ENCODE measurements around the gene GPC6. TPM values are rescaled to one million over a fixed set of nuclear protein-coding genes. Genes with fewer than 3 reads are reported as not detected.

The GPC6 gene
- total RNA-seq, 1 donor from 2014 or later, result 63.0 TPM

DNA sequence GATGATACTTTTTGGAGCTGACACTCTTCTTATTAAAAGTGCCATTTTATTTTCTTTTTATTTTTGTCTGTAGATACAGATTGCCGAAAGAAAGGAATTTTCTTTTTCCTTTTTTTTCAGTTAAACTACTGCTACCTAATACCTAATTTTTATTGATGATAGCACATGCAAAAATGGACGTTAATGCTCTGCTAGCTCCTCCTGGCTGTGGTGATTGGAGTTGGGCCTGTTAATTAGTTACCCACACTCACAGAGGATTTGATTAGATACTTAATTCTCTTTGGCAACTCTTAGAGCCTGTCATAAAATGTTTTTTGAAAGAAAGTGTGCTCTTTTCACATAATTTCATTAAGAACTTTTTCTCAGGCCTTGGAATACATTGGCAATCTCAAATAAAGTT lies 886.1 kb downstream of the GPC6 start:
- no peaks in the 10 kb centered on the region for H3K9me3 ChIP-seq (ENCODE audit: insufficient read depth, low read depth, low read length)
- no peak overlapping the region for H3K9ac ChIP-seq (ENCODE audit: low read length)
- no peak overlapping the region for H3K4me3 ChIP-seq (ENCODE audit: insufficient read depth, low read depth, low read length)
- peaks cover 3% of the 10 kb centered on the region for H3K36me3 Mint-ChIP-seq (ENCODE audit: low read depth, unreplicated experiment)
- DNase-seq (ENCODE audit: low read depth) (no peak), FAIRE-seq (no peak)
- no peak overlapping the region for H3K27ac Mint-ChIP-seq (ENCODE audit: unreplicated experiment)
- peaks cover 15% of the 10 kb centered on the region for H3K4me1 ChIP-seq (ENCODE audit: insufficient read depth, low read length)
- no peaks in the 10 kb centered on the region for H4K20me1 ChIP-seq (ENCODE audit: insufficient read depth, low read length)
- H3K27ac ChIP-seq (ENCODE audit: low read depth, low read length), result peak overlapping the region; percentile 7
- H2AFZ ChIP-seq (ENCODE audit: low read depth, low read length), result no peak overlapping the region
- H3K27me3 ChIP-seq (ENCODE audit: insufficient read depth, low read length), result no peaks in the 10 kb centered on the region
- peak overlapping the region; percentile 43 for H3K4me2 ChIP-seq (ENCODE audit: low read length)
- H3K27me3 Mint-ChIP-seq (ENCODE audit: low read depth, unreplicated experiment), result no peaks in the 10 kb centered on the region
- no peaks in the 10 kb centered on the region for H3K36me3 ChIP-seq (ENCODE audit: insufficient read depth, low read length)
- H3K4me3 Mint-ChIP-seq (ENCODE audit: unreplicated experiment), result no peak overlapping the region
- H3K9me3 Mint-ChIP-seq (ENCODE audit: unreplicated experiment), result no peaks in the 10 kb centered on the region
- peaks cover 18% of the 10 kb centered on the region for H3K4me1 Mint-ChIP-seq (ENCODE audit: low read depth, unreplicated experiment)
- H3K79me2 ChIP-seq (ENCODE audit: insufficient read depth, low read length), result no peaks in the 10 kb centered on the region
- TF ChIP-seq EZH2 (IDR thresholded peaks at IDR 0.05; ENCODE audit: insufficient read depth, low read length), result no peak
- TF ChIP-seq, protein P1, sequence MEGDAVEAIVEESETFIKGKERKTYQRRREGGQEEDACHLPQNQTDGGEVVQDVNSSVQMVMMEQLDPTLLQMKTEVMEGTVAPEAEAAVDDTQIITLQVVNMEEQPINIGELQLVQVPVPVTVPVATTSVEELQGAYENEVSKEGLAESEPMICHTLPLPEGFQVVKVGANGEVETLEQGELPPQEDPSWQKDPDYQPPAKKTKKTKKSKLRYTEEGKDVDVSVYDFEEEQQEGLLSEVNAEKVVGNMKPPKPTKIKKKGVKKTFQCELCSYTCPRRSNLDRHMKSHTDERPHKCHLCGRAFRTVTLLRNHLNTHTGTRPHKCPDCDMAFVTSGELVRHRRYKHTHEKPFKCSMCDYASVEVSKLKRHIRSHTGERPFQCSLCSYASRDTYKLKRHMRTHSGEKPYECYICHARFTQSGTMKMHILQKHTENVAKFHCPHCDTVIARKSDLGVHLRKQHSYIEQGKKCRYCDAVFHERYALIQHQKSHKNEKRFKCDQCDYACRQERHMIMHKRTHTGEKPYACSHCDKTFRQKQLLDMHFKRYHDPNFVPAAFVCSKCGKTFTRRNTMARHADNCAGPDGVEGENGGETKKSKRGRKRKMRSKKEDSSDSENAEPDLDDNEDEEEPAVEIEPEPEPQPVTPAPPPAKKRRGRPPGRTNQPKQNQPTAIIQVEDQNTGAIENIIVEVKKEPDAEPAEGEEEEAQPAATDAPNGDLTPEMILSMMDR (IDR thresholded peaks at IDR 0.05; ENCODE audit: insufficient read depth, low read depth, low read length), result no peak

DNA sequence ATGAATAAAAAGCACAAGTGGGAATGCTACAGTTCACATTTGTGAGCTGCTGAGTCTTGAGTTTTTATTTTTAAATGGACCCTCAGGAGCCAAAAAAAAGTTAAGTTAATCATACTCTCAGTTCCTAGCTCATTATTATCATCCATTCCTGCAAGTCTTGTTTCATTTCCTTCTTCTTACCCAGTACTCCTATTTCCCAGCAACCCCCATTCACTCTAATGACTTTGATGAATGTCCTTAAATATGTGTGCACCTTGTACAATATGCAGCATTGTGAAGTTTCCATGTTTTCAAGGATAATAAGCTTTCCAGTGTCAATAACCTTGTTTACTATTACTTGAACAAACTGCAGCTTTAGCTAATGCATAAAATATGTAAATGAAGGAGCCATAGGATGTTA lies 886.6 kb downstream of the GPC6 start:
- TF ChIP-seq, protein P1 (IDR thresholded peaks at IDR 0.05; ENCODE audit: insufficient read depth, low read depth, low read length), result no peak
- no peak for TF ChIP-seq EZH2 (IDR thresholded peaks at IDR 0.05; ENCODE audit: insufficient read depth, low read length)
- no peak for FAIRE-seq
- Histone ChIP-seq H3K27ac (ENCODE audit: low read depth, low read length) (peak overlapping the region; percentile 7), H3K4me2 (ENCODE audit: low read length) (no peak overlapping the region), H3K9ac (ENCODE audit: low read length) (no peak overlapping the region), H4K20me1 (ENCODE audit: insufficient read depth, low read length) (no peaks in the 10 kb centered on the region), H3K79me2 (ENCODE audit: insufficient read depth, low read length) (no peaks in the 10 kb centered on the region), H3K4me3 (ENCODE audit: insufficient read depth, low read depth, low read length) (no peak overlapping the region), H3K27me3 (ENCODE audit: insufficient read depth, low read length) (no peaks in the 10 kb centered on the region), H3K4me1 (ENCODE audit: insufficient read depth, low read length) (peaks cover 15% of the 10 kb centered on the region), H3K9me3 (ENCODE audit: insufficient read depth, low read depth, low read length) (no peaks in the 10 kb centered on the region), H3K36me3 (ENCODE audit: insufficient read depth, low read length) (no peaks in the 10 kb centered on the region), H2AFZ (ENCODE audit: low read depth, low read length) (no peak overlapping the region)
- Mint-ChIP-seq H3K4me3 (ENCODE audit: unreplicated experiment) (no peak overlapping the region), H3K27me3 (ENCODE audit: low read depth, unreplicated experiment) (no peaks in the 10 kb centered on the region), H3K9me3 (ENCODE audit: unreplicated experiment) (no peaks in the 10 kb centered on the region), H3K36me3 (ENCODE audit: low read depth, unreplicated experiment) (no peaks in the 10 kb centered on the region), H3K27ac (ENCODE audit: unreplicated experiment) (no peak overlapping the region), H3K4me1 (ENCODE audit: low read depth, unreplicated experiment) (peaks cover 18% of the 10 kb centered on the region)
- no peak for DNase-seq (ENCODE audit: low read depth)

DNA sequence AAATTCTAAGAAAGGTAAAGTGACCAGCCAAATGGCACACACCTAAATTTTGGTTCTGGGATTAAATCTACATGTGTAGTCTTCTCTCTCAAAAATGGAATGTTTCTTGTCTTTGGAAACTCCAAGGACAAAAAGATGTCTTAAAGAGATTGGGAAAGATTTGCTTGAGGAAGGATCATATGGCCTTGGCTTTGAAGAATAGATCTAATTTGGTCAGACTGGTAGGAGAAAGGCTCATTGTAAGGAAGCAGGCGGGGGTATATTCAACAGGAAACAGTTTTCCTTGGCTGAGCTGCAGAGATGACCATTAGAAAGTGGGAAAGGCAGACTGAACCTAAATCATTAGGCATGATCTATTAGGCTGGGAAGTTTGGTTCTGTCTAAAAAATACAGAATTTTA lies 887.6 kb downstream of the GPC6 start:
- H3K79me2 ChIP-seq (ENCODE audit: insufficient read depth, low read length), result no peaks in the 10 kb centered on the region
- H4K20me1 ChIP-seq (ENCODE audit: insufficient read depth, low read length), result no peaks in the 10 kb centered on the region
- no peaks in the 10 kb centered on the region for H3K9me3 Mint-ChIP-seq (ENCODE audit: unreplicated experiment)
- no peak overlapping the region for H3K4me2 ChIP-seq (ENCODE audit: low read length)
- H3K9me3 ChIP-seq (ENCODE audit: insufficient read depth, low read depth, low read length), result no peaks in the 10 kb centered on the region
- peaks cover 15% of the 10 kb centered on the region for H3K4me1 ChIP-seq (ENCODE audit: insufficient read depth, low read length)
- no peak overlapping the region for H3K4me3 Mint-ChIP-seq (ENCODE audit: unreplicated experiment)
- H2AFZ ChIP-seq (ENCODE audit: low read depth, low read length), result no peak overlapping the region
- H3K9ac ChIP-seq (ENCODE audit: low read length), result no peak overlapping the region
- FAIRE-seq, result no peak
- H3K4me3 ChIP-seq (ENCODE audit: insufficient read depth, low read depth, low read length), result no peak overlapping the region
- H3K27me3 ChIP-seq (ENCODE audit: insufficient read depth, low read length), result no peaks in the 10 kb centered on the region
- H3K4me1 Mint-ChIP-seq (ENCODE audit: low read depth, unreplicated experiment), result peaks cover 18% of the 10 kb centered on the region
- no peak for DNase-seq (ENCODE audit: low read depth)
- H3K36me3 Mint-ChIP-seq (ENCODE audit: low read depth, unreplicated experiment), result no peaks in the 10 kb centered on the region
- H3K27ac Mint-ChIP-seq (ENCODE audit: unreplicated experiment), result no peak overlapping the region
- H3K27ac ChIP-seq (ENCODE audit: low read depth, low read length), result no peak overlapping the region
- TF ChIP-seq, protein P1 (IDR thresholded peaks at IDR 0.05; ENCODE audit: insufficient read depth, low read depth, low read length), result no peak
- H3K36me3 ChIP-seq (ENCODE audit: insufficient read depth, low read length), result no peaks in the 10 kb centered on the region
- no peaks in the 10 kb centered on the region for H3K27me3 Mint-ChIP-seq (ENCODE audit: low read depth, unreplicated experiment)

All from astrocyte (in vitro differentiated cells and primary cell).